Sigmoid colon (tissue), 7 donors: Measurements from ENCODE around the gene DNAJB7. TPM values are rescaled to one million over a fixed set of nuclear protein-coding genes. Genes with fewer than 3 reads are reported as not detected.

Experiments
- DNase-seq: peaks from one replicate; pipeline ENCODE4 v3.0.0-alpha.2; 2019
- H3K27ac ChIP-seq, 4 donors: fragments of 200-600 bp; sonication (generic); one replicate each; pipeline ENCODE4 v1.5.1; 2016 to 2019; ENCODE audit warnings: mild to moderate bottlenecking in 1 of 4
- H3K27me3 ChIP-seq, 3 donors: fragments of 200-600 bp; sonication (generic); one replicate each; pipeline ENCODE4 v1.5.1; 2019; ENCODE audit warnings: mild to moderate bottlenecking in 1 of 3
- H3K36me3 ChIP-seq, 4 donors: fragments of 200-600 bp; sonication (generic); one replicate each; pipeline ENCODE4 v1.5.1; 2016 to 2019
- H3K4me1 ChIP-seq, 4 donors: fragments of 200-600 bp; sonication (generic); one replicate each; pipeline ENCODE4 v1.5.1; 2017 to 2019
- H3K4me3 ChIP-seq, 4 donors: fragments of 200-600 bp; sonication (generic); one replicate each; pipeline ENCODE4 v1.5.1; 2017 to 2019; ENCODE audit warnings: mild to moderate bottlenecking in 2 of 4, moderate library complexity in 1 of 4
- H3K9me3 ChIP-seq, 4 donors: fragments of 200-600 bp in 3 of 4; sonication (generic) in 3 of 4; one replicate each; pipeline versions ENCODE4 v1.5.1 to v1.6.1; 2013 to 2019
- CTCF ChIP-seq, 4 experiments: fragments of 450-650 bp in 3 of 4; fragments of 200-600 bp in 1 of 4; IDR thresholded peaks; one replicate each; pipeline ENCODE4 v1.5.1; 2016 to 2019; ENCODE audit warnings: antibody characterized with exemption in 4 of 4, mild to moderate bottlenecking in 3 of 4, moderate library complexity in 2 of 4
- EP300 ChIP-seq, 4 donors: sonication (generic); formaldehyde crosslinking; IDR thresholded peaks; one replicate each; pipeline ENCODE4 v1.6.1; 2017; ENCODE audit warnings: antibody characterized with exemption in 4 of 4
- POLR2A ChIP-seq, 2 donors: fragments of 450-650 bp; IDR thresholded peaks; one replicate each; pipeline ENCODE4 v1.6.1; 2016; ENCODE audit warnings: antibody characterized with exemption in 2 of 2, mild to moderate bottlenecking in 2 of 2, moderate library complexity in 2 of 2
- POLR2AphosphoS5 ChIP-seq, 4 donors: sonication (generic); formaldehyde crosslinking; IDR thresholded peaks; one replicate each; pipeline ENCODE4 v1.6.1; 2017; ENCODE audit warnings: antibody characterized with exemption in 4 of 4
- WGBS, 2 donors: extraction: QIAGEN DNeasy Blood & Tissue Kit; methylation state at CpG; one replicate each; pipeline ENCODE4 v1.1.7; 2013; 5-methylcytosine and 5-hydroxymethylcytosine counted together
- intact Hi-C: fragments of 100-400 bp; cut with DNase I; formaldehyde crosslinking; loops from one replicate; pipeline ENCODE4 v1.15.1; 2023
- polyA plus RNA-seq, 3 donors: library from polyadenylated mRNA; stranded (reverse); fragments of 200-250 nt; gene quantifications; one replicate each; pipeline ENCODE4 v1.2.3, GENCODE V29; 2013
- total RNA-seq, 4 donors: library from RNA; depleted of rRNA; stranded (reverse); fragments of >200 nt; gene quantifications; one replicate each; pipeline ENCODE4 v1.1.0, GENCODE V29; 2016
- donor health status: healthy with polysubstance abuse.
- donor health status: Bipolar disorder and iron deficiency.
- donor health status: healthy.

DNAJB7 gene
- total and polyA plus RNA-seq, 7 donors: 0.07 to 0.60 TPM; not detected in 5

DNA sequence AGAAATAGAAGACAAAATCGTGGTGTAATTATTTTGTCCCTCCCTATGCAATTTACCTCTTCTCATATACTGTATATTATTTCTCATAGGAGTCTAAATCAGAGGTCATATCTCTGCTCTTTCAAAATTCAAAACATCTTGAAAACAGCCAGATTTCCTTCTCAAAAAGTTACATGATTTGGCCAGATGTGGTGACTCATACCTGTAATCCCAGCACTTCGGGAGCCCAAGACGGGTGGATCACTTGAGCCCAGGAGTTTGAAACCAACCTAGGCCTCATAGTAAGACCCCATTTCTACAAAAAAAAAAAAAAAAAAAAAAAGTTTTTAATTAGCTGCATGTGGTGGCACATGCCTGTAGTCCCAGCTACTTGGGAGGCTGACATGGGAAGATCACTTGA, 29.0 kb upstream of the DNAJB7 start:
- Histone ChIP-seq H3K36me3 (peaks cover 0 to 79% (median 20%) of the 10 kb centered on the region in 4 donors), H3K27me3 (no peaks in the 10 kb centered on the region), H3K4me3 (no peak overlapping the region), H3K4me1 (no peaks in the 10 kb centered on the region), H3K27ac (no peak overlapping the region), H3K9me3 (no peaks in the 10 kb centered on the region)
- no peak for DNase-seq
- intact Hi-C loops: no loop called here
- TF ChIP-seq POLR2AphosphoS5 (IDR thresholded peaks at IDR 0.05): no peak
- TF ChIP-seq CTCF (IDR thresholded peaks at IDR 0.05): no peak
- 86 to 89% methylated on average over 3 of the region's 3 CpGs for WGBS, 2 donors

GRCh38 chr22:40889116-40889515, 27.2 kb upstream of the DNAJB7 start:
- Histone ChIP-seq H3K9me3 (no peaks in the 10 kb centered on the region), H3K27ac (no peak overlapping the region), H3K4me1 (no peaks in the 10 kb centered on the region), H3K4me3 (no peak overlapping the region), H3K27me3 (no peaks in the 10 kb centered on the region), H3K36me3 (peaks cover 0 to 80% (median 25%) of the 10 kb centered on the region in 4 donors)
- intact Hi-C loops: no loop called here
- DNase-seq: no peak
- TF ChIP-seq POLR2A (IDR thresholded peaks at IDR 0.05): no peak
- no peak for TF ChIP-seq CTCF (IDR thresholded peaks at IDR 0.05)
- no peak for TF ChIP-seq POLR2AphosphoS5 (IDR thresholded peaks at IDR 0.05)
- no peak for TF ChIP-seq EP300 (IDR thresholded peaks at IDR 0.05)

GRCh38 chr22:40878922-40879321, 17.0 kb upstream of the DNAJB7 start:
- Histone ChIP-seq H3K4me3 (no peak overlapping the region), H3K9me3 (no peaks in the 10 kb centered on the region), H3K4me1 (no peaks in the 10 kb centered on the region), H3K27ac (no peak overlapping the region), H3K36me3 (peaks cover 0 to 51% (median 14%) of the 10 kb centered on the region in 4 donors), H3K27me3 (no peaks in the 10 kb centered on the region)
- no peak for DNase-seq
- no peak for TF ChIP-seq POLR2AphosphoS5 (IDR thresholded peaks at IDR 0.05)
- no peak for TF ChIP-seq EP300 (IDR thresholded peaks at IDR 0.05)
- TF ChIP-seq CTCF (IDR thresholded peaks at IDR 0.05): no peak
- 91 to 95% methylated on average over 2 of the region's 2 CpGs for WGBS, 2 donors
- intact Hi-C loops: no loop called here

DNA sequence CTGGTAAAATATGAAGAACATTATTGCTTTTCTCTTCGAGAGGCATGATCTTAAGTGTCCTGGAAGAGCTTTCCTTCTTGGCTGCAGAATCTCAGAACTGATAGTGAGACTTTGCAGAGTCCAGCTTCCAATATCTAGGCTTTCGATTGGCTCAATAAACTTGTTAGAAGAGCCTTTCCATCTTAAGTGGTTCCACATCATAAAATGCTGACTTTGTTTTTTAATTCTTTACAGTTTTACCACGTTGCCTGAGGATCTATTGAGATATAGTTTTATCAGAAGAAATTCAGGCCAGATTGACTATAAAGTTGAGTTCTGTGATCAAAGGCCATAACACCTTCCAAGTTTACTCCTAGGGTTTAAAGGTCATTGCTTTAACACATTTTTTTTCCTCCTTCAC, 15.6 kb upstream of the DNAJB7 start:
- WGBS, 2 donors: 16 to 60% methylated on average over 3 of the region's 3 CpGs
- intact Hi-C loops: no loop called here
- Histone ChIP-seq H3K27me3 (no peaks in the 10 kb centered on the region), H3K36me3 (peaks cover 0 to 39% (median 9%) of the 10 kb centered on the region in 4 donors), H3K4me3 (no peak overlapping the region), H3K27ac (no peak overlapping the region), H3K9me3 (no peaks in the 10 kb centered on the region), H3K4me1 (no peaks in the 10 kb centered on the region)
- no peak for DNase-seq
- TF ChIP-seq POLR2AphosphoS5 (IDR thresholded peaks at IDR 0.05) (no peak), CTCF (IDR thresholded peaks at IDR 0.05) (no peak), EP300 (IDR thresholded peaks at IDR 0.05) (no peak), POLR2A (IDR thresholded peaks at IDR 0.05) (no peak)

DNA sequence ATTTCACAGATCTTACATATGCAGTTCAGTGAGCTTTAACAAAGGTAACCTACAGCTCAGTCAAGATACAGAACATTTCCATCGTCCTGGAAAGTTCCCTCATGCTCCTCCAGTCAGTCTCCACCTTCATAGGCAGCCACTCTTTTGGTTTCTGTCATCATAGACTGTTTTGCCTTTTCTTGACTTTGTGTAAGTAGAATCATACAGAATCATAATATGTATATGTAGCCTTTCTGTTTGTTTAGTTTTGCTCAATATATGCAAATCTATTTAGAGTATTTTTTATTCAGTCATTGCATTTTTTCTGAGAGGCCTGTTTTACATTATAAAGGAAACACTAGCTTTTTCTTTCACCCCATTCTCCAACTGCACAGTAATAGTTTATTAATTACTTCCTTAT, 15.0 kb upstream of the DNAJB7 start:
- Histone ChIP-seq H3K36me3 (peaks cover 0 to 35% (median 6%) of the 10 kb centered on the region in 4 donors), H3K4me1 (no peaks in the 10 kb centered on the region), H3K27me3 (no peaks in the 10 kb centered on the region), H3K9me3 (no peaks in the 10 kb centered on the region), H3K27ac (no peak overlapping the region), H3K4me3 (no peak overlapping the region)
- no peak for TF ChIP-seq EP300 (IDR thresholded peaks at IDR 0.05)
- TF ChIP-seq CTCF (IDR thresholded peaks at IDR 0.05): no peak
- no peak for TF ChIP-seq POLR2AphosphoS5 (IDR thresholded peaks at IDR 0.05)
- no peak for TF ChIP-seq POLR2A (IDR thresholded peaks at IDR 0.05)
- no peak for DNase-seq
- intact Hi-C loops: no loop called here
- 16 to 78% methylated on average over 1 of the region's 1 CpG for WGBS, 2 donors
